Activated CD8-positive, alpha-beta memory T cell treated with anti-CD3 and anti-CD28 coated beads for 36 hours (primary cell): ENCODE results near the gene ABHD14A. TPM values are rescaled to one million over a fixed set of nuclear protein-coding genes. Genes with fewer than 3 reads are reported as not detected.

Source experiments
- CTCF ChIA-PET: fragments of 350-600 bp; sonication (Branson Sonifier 250); formaldehyde crosslinking; loops from one replicate; lab custom pipeline; 2021; ENCODE audit warnings: antibody characterized with exemption; lab: Charles Lee
- POLR2A ChIA-PET: fragments of 350-600 bp; sonication (Branson Sonifier 250); formaldehyde crosslinking; loops from one replicate; lab custom pipeline; 2021; ENCODE audit warnings: antibody characterized with exemption; lab: Charles Lee
- total RNA-seq, 2 experiments: library from RNA; stranded (reverse); gene quantifications; one replicate each; pipeline ENCODE4 v1.2.3, GENCODE V29; 2021

Gene ABHD14A
- total RNA-seq, 2 experiments from 2014 or later = 14.4 to 14.5 TPM

DNA sequence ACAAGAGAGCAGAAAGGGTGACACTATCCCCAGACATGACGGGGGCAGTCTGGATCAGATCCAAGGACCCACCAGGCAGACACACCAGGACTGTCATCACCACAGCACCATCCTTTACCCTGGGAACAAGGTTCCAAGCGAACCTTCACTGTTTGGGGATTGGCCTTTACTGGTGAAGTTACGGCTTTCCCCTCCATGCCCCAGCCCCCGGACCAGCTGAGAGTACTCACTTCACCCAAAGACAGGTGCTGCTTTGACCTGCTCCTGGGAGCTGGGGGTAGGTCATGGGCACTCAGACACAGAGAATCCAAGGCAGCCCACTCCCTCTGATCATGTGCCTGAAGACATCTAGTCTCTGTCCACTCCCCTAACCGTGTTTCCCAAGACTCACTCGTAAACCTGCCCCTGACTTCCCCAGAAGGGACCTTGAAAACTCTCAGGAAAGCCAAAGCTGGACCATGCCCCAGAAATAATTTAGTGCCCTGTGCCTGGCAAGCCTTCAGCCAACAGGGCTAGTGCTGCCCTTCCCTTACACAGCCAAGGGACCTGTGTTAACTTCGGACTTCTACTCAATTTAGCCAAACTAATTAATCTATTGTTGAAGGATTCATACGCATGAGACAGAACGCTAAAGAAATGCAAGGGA lies 36.0 kb upstream of the ABHD14A start:
- ChIA-PET CTCF (no interaction called here), POLR2A (no interaction called here)

DNA sequence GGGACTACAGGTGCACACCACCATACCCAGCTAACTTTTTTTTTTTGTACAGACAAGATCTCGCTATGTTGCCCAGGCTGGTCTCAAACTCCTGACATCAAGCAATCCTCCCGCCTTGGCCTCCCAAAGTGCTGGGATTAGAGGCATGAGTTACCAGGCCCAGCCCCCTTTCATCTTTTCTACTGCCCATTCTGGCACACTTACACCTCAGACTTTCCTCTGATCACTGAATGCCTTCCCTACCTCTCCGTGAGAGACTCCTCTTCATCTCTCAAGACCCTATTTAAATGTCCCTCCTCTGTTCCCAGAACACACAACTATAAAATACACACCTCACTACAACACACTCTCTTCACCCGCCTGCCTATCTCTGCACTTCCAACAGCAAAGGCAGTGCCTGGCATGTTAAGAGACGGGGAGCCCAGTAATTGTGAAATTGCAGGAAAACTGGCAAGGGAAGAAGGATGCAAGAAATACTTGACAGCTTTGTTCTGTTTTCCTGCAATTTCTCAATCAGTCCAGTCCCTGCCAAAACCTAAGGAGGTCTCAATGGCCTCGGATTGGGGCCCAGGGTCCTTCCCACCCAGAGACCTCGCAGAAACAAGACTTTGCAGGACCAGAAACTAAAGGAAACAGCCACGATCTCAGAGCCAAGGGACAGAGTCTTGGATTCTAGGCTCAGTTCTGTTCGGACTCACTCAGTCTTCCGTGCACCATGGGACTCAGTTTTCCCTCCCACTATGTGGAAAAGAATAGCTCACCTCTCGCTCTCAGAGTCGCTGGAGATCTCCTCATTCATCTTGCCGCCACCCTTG lies 34.0 kb upstream of the ABHD14A start:
- CTCF ChIA-PET = interaction anchor here (0.6 to 3.1 kb wide), 14 partner anchors 10 to 214 kb away, joined by 3 to 42 read pairs (median 5); partner anchors contain the start of genes ABHD14A, ABHD14B, PCBP4 and POC1A
- POLR2A ChIA-PET = interaction anchor here (1.0 to 2.4 kb wide), 5 partner anchors 27 to 214 kb away, joined by 3 to 26 read pairs (median 8); partner anchors contain the start of genes ACY1, DUSP7, PCBP4 and RPL29

DNA sequence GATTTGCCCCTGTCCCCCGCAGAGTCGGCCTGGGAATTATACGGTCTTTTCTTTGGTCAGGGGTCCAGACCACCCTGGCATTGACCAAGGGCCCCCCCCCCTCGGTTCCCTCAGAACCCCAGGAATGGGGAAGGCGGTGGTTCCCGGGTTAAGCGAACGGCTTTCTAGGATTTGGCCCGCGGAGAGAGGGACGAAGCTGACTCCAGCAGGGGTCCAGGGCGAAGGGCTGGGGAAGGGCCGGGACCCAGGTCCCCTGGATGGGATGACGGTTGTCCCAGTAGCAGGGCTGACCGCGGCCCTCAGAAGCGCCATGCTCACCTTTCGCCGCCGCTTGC lies 33.4 kb upstream of the ABHD14A start:
- ChIA-PET CTCF (interaction anchor here (0.6 to 3.1 kb wide), 15 partner anchors 10 to 213 kb away, joined by 3 to 42 read pairs (median 5); partner anchors contain the start of genes ABHD14A, ABHD14B, PCBP4 and POC1A), POLR2A (interaction anchor here (1.0 to 2.4 kb wide), 5 partner anchors 26 to 213 kb away, joined by 3 to 26 read pairs (median 8); partner anchors contain the start of genes ACY1, DUSP7, PCBP4 and RPL29)

DNA sequence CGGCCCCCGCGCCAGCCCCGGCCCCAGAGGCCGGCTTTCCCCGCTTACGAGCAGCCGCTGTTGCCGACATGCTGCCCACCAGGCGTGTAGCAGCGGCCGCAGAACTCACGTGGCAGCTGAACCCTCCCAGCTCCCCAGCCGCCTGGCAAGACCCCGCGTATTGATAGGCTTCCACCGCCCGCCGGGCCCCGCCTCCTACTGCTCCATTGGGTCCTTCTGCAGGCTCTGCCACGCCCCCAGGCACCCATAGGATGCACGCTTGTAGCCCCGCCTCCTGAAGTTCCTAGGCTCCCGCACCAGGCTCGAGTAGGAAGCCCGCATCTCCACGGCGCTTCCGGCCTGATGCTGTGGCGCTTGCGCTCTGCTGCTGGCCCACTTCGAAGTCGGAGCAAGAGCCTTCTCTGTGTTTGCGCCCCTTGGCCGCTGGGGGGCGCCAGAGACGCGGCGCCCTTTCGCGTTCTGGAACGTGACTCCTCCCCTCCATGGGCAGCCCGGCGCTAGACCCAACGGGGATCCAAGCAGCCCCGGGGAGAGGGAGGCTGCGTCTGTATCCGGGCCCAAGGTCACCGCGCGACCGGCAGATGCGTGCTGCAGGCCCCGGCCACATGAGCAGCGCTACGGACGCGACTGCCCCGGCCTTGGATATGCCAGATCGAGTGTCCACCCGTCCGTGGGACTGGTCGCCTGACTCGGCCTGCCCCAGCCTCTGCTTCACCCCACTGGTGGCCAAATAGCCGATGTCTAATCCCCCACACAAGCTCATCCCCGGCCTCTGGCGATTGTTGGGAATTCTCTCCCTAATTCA lies 32.9 kb upstream of the ABHD14A start, which contains the start of the genes PARP3 and RRP9:
Gene PARP3, plus strand, starts transcription at position 566 of the 805 bp plus-strand sequence. CDS start 993 bp downstream, outside the sequence.
Gene RRP9, minus strand, starts transcription at position 107 of the 805 bp plus-strand sequence. Its CDS starts 37 bp downstream, at position 70.
- POLR2A ChIA-PET = interaction anchor here (1.0 to 2.4 kb wide), 6 partner anchors 26 to 213 kb away, joined by 3 to 26 read pairs (median 9); partner anchors contain the start of genes ABHD14B, ACY1, DUSP7 and PCBP4

DNA sequence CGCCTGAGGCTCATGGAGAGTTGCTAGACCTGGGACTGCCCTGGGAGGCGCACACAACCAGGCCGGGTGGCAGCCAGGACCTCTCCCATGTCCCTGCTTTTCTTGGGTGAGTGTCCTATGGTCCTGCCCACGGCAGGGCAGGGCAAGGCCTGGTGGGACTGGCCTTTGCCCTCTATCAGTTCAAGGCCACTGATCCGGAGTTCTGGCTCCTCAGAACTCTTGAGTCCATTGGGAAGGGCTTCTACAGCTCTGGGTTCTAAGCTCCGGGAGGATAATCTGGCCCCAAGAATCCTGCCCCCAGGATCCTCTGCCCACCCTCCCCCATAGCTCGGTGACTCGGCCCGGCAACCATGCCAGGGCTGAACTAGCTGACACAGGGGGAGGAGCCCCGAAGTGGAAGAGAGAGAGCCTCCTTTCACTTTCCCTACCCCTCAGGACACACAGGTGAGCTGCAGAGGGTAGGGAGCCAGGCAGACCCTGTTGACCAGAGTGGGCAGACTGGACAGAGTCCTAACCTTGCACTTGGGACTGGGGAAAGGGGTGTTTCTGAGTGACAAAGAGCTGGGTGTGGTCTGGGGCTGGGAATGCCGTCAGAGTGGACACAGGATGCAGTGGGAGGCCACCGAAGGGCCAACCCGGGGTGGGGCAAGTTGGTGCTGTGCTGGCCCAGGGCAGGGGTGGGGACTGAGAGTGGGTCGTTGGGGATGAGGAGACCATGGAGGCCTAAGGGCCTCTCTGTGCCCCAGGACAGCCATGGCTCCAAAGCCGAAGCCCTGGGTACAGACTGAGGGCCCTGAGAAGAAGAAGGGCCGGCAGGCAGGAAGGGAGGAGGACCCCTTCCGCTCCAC lies 32.0 kb upstream of the ABHD14A start:
- CTCF ChIA-PET = interaction anchor here (0.7 to 3.1 kb wide), 12 partner anchors 11 to 204 kb away, joined by 3 to 42 read pairs (median 6); partner anchors contain the start of genes ABHD14A, ABHD14B and PCBP4
- POLR2A ChIA-PET = interaction anchor here (0.6 to 2.4 kb wide), 5 partner anchors 31 to 364 kb away, joined by 3 to 26 read pairs (median 10); partner anchors contain the start of genes ABHD14B, ACY1 and RPL29

More for the DNA sequence above, 32.9 kb upstream of the ABHD14A start, which contains the start of the genes PARP3 and RRP9:
- CTCF ChIA-PET = interaction anchor here (0.6 to 3.1 kb wide), 20 partner anchors 9 to 213 kb away, joined by 3 to 42 read pairs (median 5); partner anchors contain the start of genes ABHD14A, ABHD14B, PCBP4 and POC1A

DNA sequence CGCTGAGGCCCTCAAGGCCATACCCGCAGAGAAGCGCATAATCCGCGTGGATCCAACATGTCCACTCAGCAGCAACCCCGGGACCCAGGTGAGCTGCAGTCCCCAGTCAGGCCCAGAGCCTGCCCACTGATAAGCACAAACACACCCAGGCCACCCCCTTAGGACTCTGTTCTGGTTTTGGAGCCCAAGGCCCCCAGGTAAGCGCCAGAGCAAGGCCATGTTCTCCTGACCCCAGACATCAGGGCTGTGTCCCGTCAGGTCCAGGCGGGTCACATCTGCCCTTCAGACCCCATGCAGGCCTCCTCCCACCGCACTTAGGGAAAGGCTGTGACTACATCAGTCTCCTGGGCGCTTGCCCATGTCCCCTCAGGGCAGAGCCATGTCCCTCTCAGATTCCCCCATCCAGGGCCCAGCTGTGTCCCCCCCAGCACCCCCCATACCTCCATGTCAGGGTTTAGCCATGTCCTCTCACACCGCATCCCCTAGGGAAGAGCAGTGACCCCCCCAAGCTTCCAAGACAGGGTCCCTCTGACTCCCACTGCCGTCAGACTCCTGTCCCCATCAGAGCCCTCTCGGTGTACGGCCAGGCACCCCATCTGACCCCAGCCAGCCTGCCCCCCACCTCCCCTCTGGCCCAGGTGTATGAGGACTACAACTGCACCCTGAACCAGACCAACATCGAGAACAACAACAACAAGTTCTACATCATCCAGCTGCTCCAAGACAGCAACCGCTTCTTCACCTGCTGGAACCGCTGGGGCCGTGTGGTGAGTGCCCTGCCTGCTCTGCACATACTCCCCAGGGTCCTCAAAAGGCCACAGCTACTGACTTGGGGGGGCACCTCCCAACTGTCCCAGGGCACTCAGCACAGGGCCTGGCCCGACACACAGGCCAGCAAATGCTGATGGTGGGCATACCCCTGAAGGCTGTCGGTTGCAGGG lies 31.1 kb upstream of the ABHD14A start:
- POLR2A ChIA-PET = interaction anchor here (1.6 to 2.4 kb wide), 2 partner anchors 30 to 52 kb away, joined by 10 to 26 read pairs; partner anchors contain the start of genes ABHD14B and RPL29
- CTCF ChIA-PET = interaction anchor here (1.0 to 3.1 kb wide), 4 partner anchors 30 to 109 kb away, joined by 3 to 42 read pairs (median 5); partner anchors contain the start of genes ABHD14A and ABHD14B

DNA sequence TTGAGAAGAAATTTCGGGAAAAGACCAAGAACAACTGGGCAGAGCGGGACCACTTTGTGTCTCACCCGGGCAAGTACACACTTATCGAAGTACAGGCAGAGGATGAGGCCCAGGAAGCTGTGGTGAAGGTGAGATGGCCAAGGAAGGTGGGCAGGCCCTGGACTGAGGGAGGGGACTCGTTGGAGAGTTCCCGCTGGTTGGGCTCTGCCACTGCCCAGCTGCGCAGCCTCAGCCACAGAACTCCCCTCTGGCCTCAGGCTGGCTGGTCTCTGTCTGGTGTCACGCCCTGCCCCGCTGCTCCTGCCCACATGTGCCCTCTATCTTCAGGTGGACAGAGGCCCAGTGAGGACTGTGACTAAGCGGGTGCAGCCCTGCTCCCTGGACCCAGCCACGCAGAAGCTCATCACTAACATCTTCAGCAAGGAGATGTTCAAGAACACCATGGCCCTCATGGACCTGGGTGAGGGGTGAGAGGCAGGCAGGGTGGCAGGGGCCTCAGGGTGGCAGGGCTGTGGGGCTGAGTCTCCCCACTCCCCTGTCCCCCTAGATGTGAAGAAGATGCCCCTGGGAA lies 30.3 kb upstream of the ABHD14A start:
- POLR2A ChIA-PET = no interaction called here
- CTCF ChIA-PET = interaction anchor here (0.7 kb wide), 1 partner anchor 20 kb away, joined by 3 read pairs; no protein-coding TSS in a partner anchor

DNA sequence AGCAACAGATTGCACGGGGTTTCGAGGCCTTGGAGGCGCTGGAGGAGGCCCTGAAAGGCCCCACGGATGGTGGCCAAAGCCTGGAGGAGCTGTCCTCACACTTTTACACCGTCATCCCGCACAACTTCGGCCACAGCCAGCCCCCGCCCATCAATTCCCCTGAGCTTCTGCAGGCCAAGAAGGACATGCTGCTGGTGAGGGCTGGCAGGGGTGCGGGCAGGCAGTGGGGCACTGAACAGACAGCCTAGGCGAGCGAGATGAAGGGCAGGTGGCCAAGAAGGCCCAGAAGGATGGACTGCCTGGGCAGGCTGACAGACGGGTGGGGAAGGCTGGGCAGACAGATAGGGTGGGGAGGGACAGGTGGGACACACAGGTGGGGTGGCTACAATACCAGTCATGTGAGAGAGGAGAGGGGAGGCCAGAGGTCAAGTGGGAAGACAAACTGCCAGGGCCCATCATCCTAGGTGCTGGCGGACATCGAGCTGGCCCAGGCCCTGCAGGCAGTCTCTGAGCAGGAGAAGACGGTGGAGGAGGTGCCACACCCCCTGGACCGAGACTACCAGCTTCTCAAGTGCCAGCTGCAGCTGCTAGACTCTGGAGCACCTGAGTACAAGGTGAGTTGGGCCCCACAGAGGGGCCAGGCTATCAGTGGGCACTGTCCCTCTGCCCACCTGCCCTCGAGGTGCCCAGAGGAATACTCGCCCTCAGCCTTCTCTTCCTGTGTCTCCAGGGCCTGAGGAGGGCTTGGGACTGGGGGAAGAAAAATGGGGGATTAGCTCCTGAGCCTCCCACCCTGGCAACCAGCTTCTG lies 29.6 kb upstream of the ABHD14A start:
- CTCF ChIA-PET = interaction anchor here (0.7 kb wide), 1 partner anchor 19 kb away, joined by 3 read pairs; no protein-coding TSS in a partner anchor
- POLR2A ChIA-PET = no interaction called here

DNA sequence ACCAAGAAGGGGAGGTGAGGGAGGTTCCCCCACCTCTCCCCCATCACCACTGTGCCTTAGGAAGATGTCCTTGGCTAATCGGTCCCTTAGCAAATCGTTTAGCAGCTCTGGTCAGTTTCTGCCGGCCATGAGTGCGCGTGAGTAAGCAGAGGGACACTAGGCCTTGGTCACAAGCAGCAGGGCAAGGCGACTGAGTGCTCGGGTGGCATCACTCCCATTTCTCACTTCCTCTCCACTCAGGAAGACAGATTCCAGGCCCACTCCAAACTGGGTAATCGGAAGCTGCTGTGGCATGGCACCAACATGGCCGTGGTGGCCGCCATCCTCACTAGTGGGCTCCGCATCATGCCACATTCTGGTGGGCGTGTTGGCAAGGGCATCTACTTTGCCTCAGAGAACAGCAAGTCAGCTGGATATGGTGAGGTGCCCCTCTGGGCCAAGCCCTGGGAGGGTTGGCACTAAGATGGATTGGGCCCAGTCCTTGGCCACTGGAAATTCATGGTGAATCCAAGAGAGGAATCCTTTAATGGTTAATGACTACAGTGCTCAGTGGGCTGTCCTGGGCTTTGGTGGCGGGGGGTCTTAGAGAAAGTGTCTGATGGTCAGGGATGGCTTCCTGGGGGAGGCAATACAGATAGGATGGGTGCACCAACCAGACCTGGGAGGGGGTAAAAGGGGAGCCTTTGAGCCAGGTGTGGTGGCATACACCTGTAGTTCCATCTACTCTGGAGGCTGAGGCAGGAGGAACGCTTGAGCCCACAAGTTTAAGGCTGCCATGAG lies 28.7 kb upstream of the ABHD14A start:
- ChIA-PET CTCF (no interaction called here), POLR2A (no interaction called here)

DNA sequence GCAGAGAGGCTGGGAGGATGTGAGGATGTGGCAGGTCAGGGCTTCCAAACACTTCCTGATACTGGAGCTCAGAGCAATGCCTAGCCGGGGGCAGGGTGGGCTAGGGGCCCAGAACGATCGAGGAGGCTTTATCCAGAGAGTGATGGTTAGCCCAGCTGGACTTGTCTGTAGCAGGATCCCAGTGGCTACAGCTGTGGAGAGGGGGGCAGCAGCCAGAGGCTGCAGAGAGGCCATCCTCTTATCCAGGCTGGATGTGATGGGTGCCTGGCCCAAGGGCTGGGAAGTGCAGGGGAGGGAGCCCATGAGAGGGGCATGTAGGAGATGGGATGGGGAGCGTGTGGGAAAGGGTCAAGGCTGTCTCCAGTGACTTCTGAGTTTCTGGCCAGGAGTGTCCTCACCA lies 28.1 kb upstream of the ABHD14A start:
- ChIA-PET CTCF (no interaction called here), POLR2A (no interaction called here)

DNA sequence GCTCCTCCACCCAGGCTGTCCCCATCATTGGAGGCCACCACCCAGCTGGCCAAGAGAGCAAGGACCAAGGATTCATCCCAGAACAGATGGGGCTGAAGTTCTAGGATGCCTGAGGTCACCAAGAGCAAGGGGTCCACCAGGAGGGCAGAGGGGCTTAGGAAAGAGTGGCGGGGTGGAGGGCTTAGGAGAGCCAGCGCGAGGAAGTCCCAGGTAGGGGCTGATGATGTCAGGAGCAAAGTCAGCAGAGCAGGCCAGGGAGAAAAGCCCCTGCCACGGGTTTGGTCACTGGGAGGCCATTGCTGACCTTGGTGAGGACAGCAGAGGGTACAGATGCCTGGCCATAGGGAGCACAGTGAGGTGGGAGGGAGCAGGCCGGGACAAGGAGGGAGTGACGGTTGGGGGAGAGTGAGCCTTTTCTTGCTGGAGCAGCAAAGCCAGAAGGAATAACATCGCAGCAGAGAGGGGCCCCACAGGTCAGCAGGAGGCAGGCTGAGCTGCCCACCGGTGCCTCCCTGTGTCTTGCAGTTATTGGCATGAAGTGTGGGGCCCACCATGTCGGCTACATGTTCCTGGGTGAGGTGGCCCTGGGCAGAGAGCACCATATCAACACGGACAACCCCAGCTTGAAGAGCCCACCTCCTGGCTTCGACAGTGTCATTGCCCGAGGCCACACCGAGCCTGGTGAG lies 27.5 kb upstream of the ABHD14A start:
- POLR2A ChIA-PET = no interaction called here
- CTCF ChIA-PET = no interaction called here

DNA sequence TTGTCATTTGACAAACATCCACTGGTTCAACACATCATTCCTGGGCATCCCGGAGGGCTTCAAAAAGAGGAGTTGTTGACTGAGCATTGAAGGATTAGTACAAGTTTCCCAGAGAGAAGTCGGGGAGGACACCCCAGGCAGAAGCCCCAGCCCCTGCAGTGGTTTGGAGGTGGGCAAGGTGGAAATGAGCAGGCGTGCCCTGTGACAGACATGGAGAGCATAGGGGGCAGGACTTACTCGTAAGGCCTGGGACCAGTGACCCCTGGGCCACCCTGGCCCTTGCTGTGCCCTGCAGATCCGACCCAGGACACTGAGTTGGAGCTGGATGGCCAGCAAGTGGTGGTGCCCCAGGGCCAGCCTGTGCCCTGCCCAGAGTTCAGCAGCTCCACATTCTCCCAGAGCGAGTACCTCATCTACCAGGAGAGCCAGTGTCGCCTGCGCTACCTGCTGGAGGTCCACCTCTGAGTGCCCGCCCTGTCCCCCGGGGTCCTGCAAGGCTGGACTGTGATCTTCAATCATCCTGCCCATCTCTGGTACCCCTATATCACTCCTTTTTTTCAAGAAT lies 26.8 kb upstream of the ABHD14A start:
- CTCF ChIA-PET = interaction anchor here (0.8 kb wide), 1 partner anchor 9 kb away, joined by 3 read pairs; no protein-coding TSS in a partner anchor
- POLR2A ChIA-PET = no interaction called here

DNA sequence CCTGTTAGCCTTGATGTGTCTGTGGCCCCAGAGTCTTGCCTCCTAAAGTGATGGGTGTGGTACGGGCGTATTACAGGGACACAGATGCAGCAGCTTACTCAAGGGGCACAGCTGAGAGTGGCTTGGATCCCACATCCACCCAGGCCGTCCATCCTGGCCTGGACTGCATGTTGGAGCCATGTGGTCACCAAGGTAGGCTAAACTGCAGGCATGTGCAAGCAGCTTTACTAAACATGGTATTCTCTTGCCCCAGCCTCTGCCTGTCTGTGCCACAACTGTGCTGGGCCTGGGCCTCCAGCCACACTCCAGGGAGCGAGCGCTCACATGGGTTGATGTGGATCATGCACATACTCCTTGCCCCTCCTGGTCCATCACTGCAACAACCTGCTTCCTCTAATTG lies 25.7 kb upstream of the ABHD14A start:
- POLR2A ChIA-PET = no interaction called here
- CTCF ChIA-PET = interaction anchor here (0.8 kb wide), 1 partner anchor 8 kb away, joined by 3 read pairs; no protein-coding TSS in a partner anchor
